ENCODE measurements around the gene DYNLT2B. TPM values are rescaled to one million over a fixed set of nuclear protein-coding genes. Genes with fewer than 3 reads are reported as not detected.

DYNLT2B gene
- total RNA-seq, 2 donors from 2014 or later, result 4.0 to 7.6 TPM

DNA sequence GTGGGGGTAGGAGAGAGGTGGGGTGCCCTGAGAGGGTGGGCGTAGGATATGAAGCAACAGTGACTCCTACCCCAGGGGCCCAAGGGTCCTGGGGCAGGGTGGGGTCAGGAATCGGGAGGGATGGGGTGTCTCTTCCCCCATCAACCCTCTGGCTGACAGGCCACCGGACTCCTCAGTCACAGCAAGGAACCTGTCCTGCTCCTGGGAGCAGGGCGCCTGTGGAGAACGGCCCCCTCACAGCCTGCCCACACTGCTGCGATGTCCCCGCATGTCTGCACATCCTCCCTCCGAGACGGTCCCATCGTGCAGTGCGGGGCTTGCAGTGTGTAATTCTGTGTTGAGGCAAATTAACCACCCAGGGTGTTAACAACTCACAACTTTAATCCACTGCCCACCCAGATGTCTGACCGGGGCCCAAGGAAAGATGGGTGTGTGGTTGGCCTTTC lies 17.5 kb upstream of the DYNLT2B start:
- no peak for DNase-seq
- H3K27me3 ChIP-seq, result no peaks in the 10 kb centered on the region
- no peaks in the 10 kb centered on the region for H3K9me3 ChIP-seq
- H3K9ac ChIP-seq (ENCODE audit: low read depth in 2 of 2, low read length in 2 of 2), result no peak overlapping the region
- no peak overlapping the region for H3K27ac ChIP-seq
- intact Hi-C loops (cut with DNase I), result no loop called here
- H3K36me3 ChIP-seq, result no peaks in the 10 kb centered on the region
- TF ChIP-seq, protein P1, sequence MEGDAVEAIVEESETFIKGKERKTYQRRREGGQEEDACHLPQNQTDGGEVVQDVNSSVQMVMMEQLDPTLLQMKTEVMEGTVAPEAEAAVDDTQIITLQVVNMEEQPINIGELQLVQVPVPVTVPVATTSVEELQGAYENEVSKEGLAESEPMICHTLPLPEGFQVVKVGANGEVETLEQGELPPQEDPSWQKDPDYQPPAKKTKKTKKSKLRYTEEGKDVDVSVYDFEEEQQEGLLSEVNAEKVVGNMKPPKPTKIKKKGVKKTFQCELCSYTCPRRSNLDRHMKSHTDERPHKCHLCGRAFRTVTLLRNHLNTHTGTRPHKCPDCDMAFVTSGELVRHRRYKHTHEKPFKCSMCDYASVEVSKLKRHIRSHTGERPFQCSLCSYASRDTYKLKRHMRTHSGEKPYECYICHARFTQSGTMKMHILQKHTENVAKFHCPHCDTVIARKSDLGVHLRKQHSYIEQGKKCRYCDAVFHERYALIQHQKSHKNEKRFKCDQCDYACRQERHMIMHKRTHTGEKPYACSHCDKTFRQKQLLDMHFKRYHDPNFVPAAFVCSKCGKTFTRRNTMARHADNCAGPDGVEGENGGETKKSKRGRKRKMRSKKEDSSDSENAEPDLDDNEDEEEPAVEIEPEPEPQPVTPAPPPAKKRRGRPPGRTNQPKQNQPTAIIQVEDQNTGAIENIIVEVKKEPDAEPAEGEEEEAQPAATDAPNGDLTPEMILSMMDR (IDR thresholded peaks at IDR 0.05), result no peak
- H3K4me3 ChIP-seq, result no peak overlapping the region
- no peaks in the 10 kb centered on the region for H3K4me1 ChIP-seq

DNA sequence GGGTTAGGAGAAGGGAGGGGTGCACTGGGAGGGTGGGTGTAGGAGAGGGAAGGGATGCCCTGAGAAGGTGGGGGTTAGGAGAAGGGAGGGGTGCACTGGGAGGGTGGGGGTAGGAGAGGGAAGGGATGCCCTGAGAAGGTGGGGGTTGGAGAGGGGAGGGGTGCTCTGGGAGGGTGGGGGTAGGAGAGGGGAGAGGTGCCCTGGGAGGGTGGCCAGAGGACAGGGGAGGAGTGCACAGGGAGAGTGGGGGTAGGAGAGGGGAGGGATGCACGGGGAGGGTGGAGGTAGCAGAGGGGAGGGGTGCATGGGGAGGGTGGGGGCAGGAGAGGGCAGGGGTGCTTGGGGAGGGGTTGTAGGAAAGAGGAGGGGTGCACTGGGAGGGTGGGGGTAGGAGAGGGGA lies 16.9 kb upstream of the DYNLT2B start:
- Histone ChIP-seq H3K9ac (ENCODE audit: low read depth in 2 of 2, low read length in 2 of 2) (no peak overlapping the region), H3K27me3 (no peaks in the 10 kb centered on the region), H3K27ac (no peak overlapping the region), H3K9me3 (no peaks in the 10 kb centered on the region), H3K4me1 (no peaks in the 10 kb centered on the region), H3K36me3 (no peaks in the 10 kb centered on the region), H3K4me3 (no peak overlapping the region)
- TF ChIP-seq, protein P1 (IDR thresholded peaks at IDR 0.05), result no peak
- no peak for DNase-seq
- intact Hi-C loops (cut with DNase I), result no loop called here

GRCh38 chr3:196332168-196332567 lies 14.1 kb upstream of the DYNLT2B start:
- no peak for DNase-seq
- no peaks in the 10 kb centered on the region for H3K4me1 ChIP-seq
- intact Hi-C loops (cut with DNase I), result no loop called here

GRCh38 chr3:196327405-196327804 lies 9.4 kb upstream of the DYNLT2B start:
- intact Hi-C loops (cut with DNase I), result no loop called here
- Histone ChIP-seq H3K27me3 (peaks cover 2% of the 10 kb centered on the region), H3K4me1 (no peaks in the 10 kb centered on the region), H3K36me3 (no peaks in the 10 kb centered on the region), H3K9me3 (no peaks in the 10 kb centered on the region), H3K9ac (ENCODE audit: low read depth in 2 of 2, low read length in 2 of 2) (no peak overlapping the region), H3K4me3 (no peak overlapping the region), H3K27ac (no peak overlapping the region)
- DNase-seq, result no peak
- TF ChIP-seq, protein P1 (IDR thresholded peaks at IDR 0.05), result no peak

More at GRCh38 chr3:196332168-196332567, 14.1 kb upstream of the DYNLT2B start:
- Histone ChIP-seq H3K27me3 (peaks cover 2% of the 10 kb centered on the region), H3K36me3 (no peaks in the 10 kb centered on the region), H3K4me3 (no peak overlapping the region), H3K9ac (ENCODE audit: low read depth in 2 of 2, low read length in 2 of 2) (no peak overlapping the region), H3K27ac (no peak overlapping the region), H3K9me3 (no peaks in the 10 kb centered on the region)
- TF ChIP-seq, protein P1 (IDR thresholded peaks at IDR 0.05), result no peak

GRCh38 chr3:196326936-196327335 lies 8.9 kb upstream of the DYNLT2B start:
- Histone ChIP-seq H3K4me3 (no peak overlapping the region), H3K4me1 (no peaks in the 10 kb centered on the region), H3K9ac (ENCODE audit: low read depth in 2 of 2, low read length in 2 of 2) (no peak overlapping the region), H3K27me3 (peaks cover 2% of the 10 kb centered on the region), H3K9me3 (no peaks in the 10 kb centered on the region), H3K27ac (no peak overlapping the region), H3K36me3 (no peaks in the 10 kb centered on the region)
- intact Hi-C loops (cut with DNase I), result no loop called here
- TF ChIP-seq, protein P1 (IDR thresholded peaks at IDR 0.05), result no peak
- DNase-seq, result no peak
